ENCODE data around the gene DUSP22.

DUSP22 gene

GRCh38 chr6:338815-339262 lies 46.6 kb downstream of the DUSP22 start:
- no peak for DNase-seq (ENCODE audit: low spot score)

DNA sequence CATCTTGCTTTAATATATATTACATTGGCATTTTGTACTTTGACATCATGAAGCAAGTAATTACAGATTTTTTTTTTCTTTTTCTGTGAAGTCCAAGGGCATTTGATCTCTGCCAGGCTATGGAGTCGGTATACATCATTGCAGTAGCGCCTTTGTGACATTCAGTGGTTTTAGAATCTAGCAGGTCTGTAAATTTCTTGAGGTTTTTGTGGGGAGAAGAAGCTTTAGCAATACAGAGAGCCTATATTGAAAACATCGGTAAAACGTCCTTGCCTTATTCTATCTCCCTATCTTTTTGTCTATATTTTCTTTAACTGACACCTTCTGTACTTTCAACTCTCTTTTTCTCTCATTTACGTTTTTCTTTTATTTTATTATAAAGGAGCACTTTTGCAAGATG lies 47.2 kb downstream of the DUSP22 start:
- DNase-seq (ENCODE audit: low spot score), result no peak

- no peak for DNase-seq (ENCODE audit: low spot score)
These were observed 48.1 kb downstream of the DUSP22 start for GRCh38 chr6:340186-340955.

DNA sequence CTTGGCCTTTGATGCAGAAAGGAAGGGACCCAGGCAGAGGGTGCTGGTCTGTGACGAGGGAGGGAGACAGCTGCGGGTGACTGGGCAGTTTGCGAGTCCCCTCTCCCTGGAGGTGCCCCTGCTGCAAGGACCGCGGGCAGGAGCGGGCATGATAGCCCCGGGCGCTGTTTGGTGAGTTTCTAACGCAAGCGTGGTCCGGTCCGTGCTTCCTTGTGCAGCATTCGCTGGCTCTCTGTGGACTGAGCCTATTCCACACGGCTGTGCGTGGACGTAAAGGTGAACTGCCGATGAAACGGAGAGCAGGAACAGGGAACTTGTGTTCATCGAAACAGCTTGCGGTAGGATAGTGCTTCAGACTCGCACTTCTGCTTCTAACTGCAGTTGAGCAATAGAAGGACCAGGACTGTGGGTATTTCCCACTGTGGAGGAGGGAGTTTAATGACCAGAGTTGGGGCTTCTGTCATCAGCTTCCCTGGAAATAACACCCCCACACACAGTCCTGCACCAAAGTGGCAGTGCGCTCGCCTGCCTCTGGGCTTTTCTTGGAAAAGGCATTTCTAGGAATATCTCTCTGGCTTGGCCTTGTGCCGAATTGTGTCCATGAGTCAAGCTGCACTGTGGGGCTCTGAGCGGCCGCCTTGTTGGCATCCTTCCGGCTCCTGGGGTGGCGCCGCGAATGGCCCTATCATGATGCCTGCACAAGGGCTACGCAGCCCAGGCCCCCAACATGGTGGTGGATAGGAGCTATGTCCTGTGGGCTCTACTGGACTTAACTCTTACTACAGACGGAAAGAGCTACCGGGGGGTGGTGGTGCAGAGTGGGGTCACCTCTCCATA lies 48.9 kb downstream of the DUSP22 start:
- DNase-seq (ENCODE audit: low spot score), result no peak

GRCh38 chr6:341914-342831 lies 49.9 kb downstream of the DUSP22 start:
- DNase-seq (ENCODE audit: low spot score), result no peak

DNA sequence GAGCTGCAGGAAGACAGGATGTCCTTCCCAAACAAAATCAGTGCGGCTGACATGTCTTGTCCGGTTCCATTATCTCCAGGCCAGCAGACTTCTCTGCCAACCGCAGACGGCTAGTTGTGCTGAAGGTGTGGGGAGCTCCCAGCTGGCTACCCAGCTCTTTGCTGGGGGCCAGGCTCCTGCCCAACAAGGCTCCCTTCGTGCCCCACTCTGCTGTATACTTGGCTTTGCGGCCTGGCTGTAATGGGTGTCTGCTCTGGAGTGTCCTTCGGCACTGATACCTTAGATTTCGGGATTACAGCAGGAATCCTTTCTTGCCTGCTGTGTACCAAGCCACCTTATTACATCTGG lies 50.5 kb downstream of the DUSP22 start:
- no peak for DNase-seq (ENCODE audit: low spot score)

GRCh38 chr6:343226-343935 lies 51.1 kb downstream of the DUSP22 start:
- no peak for DNase-seq (ENCODE audit: low spot score)

- no peak for DNase-seq (ENCODE audit: low spot score)
These were observed 51.9 kb downstream of the DUSP22 start for GRCh38 chr6:343960-344815.

DNA sequence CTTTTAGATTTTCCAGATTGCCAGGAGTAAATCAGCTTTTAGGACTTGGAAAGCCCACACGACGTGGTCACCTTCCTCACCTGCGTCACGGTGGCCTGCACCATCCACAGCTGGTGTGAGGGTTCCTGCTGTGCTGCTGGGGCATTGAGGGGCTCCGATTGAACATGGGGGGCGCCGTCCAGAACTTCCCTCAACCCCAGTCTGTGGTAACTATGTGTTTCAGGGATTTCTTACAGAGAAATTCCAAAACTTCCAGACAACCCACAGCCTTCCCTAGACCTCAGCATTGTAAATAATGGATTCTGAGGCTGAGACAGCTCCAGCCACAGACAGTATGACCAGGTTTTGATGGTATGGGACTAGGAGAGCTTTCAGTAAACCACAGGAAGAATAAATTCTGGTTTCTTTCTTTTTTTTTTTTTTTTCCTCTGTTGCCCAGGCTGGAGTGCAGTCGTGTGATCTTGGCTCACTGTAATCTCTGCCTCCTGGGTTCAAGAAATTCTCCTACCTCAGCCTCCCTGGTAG lies 52.6 kb downstream of the DUSP22 start:
- no peak for DNase-seq (ENCODE audit: low spot score)

GRCh38 chr6:345747-346385 lies 53.6 kb downstream of the DUSP22 start:
- DNase-seq (ENCODE audit: low spot score), result no peak

GRCh38 chr6:346386-347030 lies 54.2 kb downstream of the DUSP22 start:
- no peak for DNase-seq (ENCODE audit: low spot score)

- DNase-seq (ENCODE audit: low spot score), result no peak
These were observed 54.9 kb downstream of the DUSP22 start for GRCh38 chr6:347232-347631.

GRCh38 chr6:347951-348859 lies 55.9 kb downstream of the DUSP22 start:
- DNase-seq (ENCODE audit: low spot score), result no peak

DNA sequence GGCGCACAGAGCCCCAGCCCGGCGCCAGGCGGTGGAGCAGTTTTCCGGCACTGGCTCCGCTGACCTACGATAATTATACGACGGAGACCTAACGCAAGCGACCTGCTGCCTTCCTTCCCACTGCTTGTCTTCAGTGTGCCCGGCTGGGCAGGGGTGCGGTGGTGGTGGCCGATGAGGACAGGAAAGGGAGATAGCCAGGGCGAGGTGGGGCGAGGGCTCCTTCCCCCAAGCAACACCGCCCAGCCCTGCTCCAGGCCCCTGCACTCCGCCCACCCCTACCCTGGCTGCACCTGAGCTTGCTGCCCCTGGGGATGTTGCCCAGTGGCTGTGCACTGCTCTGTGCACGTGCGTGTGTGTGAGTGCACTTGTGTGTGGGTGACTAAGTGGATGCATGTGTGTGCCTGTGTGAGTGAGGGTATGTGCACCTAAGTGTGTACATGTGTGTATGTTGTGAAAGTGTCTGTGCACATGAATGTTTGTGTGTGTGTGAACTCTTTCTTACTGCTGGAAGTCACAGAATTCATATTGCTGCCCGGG lies 56.6 kb downstream of the DUSP22 start:
- no peak for DNase-seq (ENCODE audit: low spot score)

GRCh38 chr6:349491-349921 lies 57.2 kb downstream of the DUSP22 start:
- DNase-seq (ENCODE audit: low spot score), result no peak

DNA sequence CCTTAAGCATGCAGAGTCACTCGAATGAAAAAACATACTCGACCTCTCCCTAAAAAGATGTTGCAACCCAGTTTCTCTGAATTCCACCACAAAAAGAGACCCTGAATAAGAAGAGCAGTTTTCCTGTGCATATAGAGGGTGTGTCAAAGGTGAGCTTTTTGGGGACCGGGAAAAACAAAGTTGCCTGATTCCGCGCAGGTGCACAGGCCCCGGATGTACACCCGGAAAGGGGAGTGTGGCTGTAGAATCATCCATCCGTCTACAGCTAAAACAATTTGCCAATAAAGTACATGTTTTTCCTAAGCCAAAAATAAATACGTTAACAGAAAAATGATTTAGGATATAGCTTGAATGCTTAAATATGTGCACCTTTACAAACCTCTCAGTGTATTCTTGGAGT lies 58.1 kb downstream of the DUSP22 start:
- DNase-seq (ENCODE audit: low spot score), result no peak

DNA sequence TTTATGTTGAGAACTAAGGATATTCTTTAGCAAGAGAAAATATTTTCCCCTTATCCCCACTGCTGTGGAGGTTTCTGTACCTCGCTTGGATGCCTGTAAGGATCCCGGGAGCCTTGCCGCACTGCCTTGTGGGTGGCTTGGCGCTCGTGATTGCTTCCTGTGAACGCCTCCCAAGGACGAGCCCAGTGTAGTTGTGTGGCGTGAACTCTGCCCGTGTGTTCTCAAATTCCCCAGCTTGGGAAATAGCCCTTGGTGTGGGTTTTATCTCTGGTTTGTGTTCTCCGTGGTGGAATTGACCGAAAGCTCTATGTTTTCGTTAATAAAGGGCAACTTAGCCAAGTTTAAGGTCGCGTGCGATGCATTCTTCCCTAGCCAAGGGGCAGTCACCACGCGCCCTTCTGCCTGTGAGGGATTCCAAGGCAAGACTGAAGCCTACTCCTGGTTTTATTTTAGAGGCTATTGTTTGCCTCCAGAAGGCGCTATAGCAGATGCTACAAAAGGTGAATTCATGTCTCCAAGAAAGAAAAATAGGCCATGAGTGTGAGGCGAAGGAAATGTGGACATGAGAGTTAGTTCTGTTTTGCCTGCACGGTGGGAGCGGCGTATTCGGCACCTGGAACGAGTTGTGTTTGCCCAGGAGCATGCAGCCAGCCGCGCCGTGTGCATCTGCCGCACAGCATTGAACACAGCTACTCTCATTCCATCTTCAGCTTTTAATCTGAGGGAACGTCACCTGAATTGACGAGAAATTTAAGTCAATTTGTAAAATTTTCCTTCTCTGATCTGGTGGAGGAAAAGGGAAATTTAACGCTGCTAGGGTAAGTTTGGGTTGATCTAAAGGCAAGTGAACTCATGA lies 59.0 kb downstream of the DUSP22 start:
- DNase-seq (ENCODE audit: low spot score), result no peak
